ENCODE data around the gene CPNE1.

Gene CPNE1

DNA sequence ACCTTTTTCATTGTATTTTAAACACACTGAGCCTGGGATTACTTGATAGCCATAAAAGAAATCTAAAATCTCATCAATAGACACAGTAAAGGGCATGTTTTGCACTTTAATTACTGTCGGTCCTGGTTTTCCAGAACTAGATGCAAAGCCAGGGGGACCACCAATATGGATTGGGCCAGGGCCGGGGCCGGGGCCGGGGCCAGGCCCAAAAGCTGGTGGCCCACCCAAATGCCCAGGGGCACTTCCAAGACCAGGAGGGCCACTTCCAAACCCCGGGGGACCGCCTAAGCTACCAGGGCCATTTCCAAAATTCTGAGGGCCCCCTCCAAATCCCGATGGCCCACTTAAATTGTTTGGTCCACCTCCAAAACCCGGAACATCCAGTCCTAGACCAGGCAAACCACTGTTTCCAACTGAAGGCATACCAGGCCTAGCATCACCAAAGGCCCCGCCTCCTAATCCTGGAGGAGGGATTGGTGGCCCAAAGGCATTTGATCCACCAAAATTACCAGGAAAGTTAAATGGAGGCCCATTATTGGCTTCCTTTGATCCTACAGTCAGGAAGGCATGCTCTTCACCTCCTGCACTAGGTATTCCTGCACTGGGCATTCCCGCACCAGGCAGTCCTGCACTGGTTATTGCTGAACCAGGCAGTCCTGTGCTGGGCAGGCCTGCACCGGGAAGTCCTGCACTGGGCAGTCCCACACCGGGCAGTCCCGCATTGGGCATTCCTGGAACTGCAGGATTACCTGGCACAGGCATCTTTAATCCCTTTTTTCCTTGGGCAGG, 11.9 kb downstream of the CPNE1 start:
- TF ChIP-seq GABPA (IDR thresholded peaks at IDR 0.05; ENCODE audit: low read depth): no peak

GRCh38 chr20:35651958-35652357, 12.7 kb downstream of the CPNE1 start:
- Histone ChIP-seq H3K4me3 (replicated peaks; ENCODE audit: insufficient read depth, low read length) (no peak overlapping the region), H3K27ac (replicated peaks) (no peak overlapping the region), H3K27me3 (ENCODE audit: insufficient read depth, poor library complexity, severe bottlenecking) (no peaks in the 10 kb centered on the region)
- TF ChIP-seq POLR2AphosphoS5 (IDR thresholded peaks at IDR 0.05; ENCODE audit: low read depth): no peak
- DNase-seq (ENCODE audit: low read depth in 1 of 2, low spot score in 1 of 2): no peak

More for the DNA sequence above, 11.9 kb downstream of the CPNE1 start:
- no peak for DNase-seq (ENCODE audit: low read depth in 1 of 2, low spot score in 1 of 2)
- Histone ChIP-seq H3K27ac (replicated peaks) (no peak overlapping the region), H3K4me3 (replicated peaks; ENCODE audit: insufficient read depth, low read length) (no peak overlapping the region), H3K27me3 (ENCODE audit: insufficient read depth, poor library complexity, severe bottlenecking) (no peaks in the 10 kb centered on the region)

- Histone ChIP-seq H3K27ac (replicated peaks) (no peak overlapping the region), H3K27me3 (ENCODE audit: insufficient read depth, poor library complexity, severe bottlenecking) (no peaks in the 10 kb centered on the region), H3K4me3 (replicated peaks; ENCODE audit: insufficient read depth, low read length) (no peak overlapping the region)
- DNase-seq (ENCODE audit: low read depth in 1 of 2, low spot score in 1 of 2): no peak
- no peak for TF ChIP-seq SPI1 (IDR thresholded peaks at IDR 0.05; ENCODE audit: borderline replicate concordance, low read depth)
- no peak for TF ChIP-seq GABPA (IDR thresholded peaks at IDR 0.05; ENCODE audit: low read depth)
These were observed 14.1 kb downstream of the CPNE1 start for GRCh38 chr20:35650632-35651031.

- Histone ChIP-seq H3K4me3 (replicated peaks; ENCODE audit: insufficient read depth, low read length) (no peak overlapping the region), H3K27me3 (ENCODE audit: insufficient read depth, poor library complexity, severe bottlenecking) (no peaks in the 10 kb centered on the region), H3K27ac (replicated peaks) (no peak overlapping the region)
- DNase-seq (ENCODE audit: low read depth in 1 of 2, low spot score in 1 of 2): no peak
- TF ChIP-seq GABPA (IDR thresholded peaks at IDR 0.05; ENCODE audit: low read depth) (no peak), SPI1 (IDR thresholded peaks at IDR 0.05; ENCODE audit: borderline replicate concordance, low read depth) (no peak), POLR2AphosphoS5 (IDR thresholded peaks at IDR 0.05; ENCODE audit: low read depth) (no peak), REST (IDR thresholded peaks at IDR 0.05; ENCODE audit: insufficient replicate concordance, low read depth) (no peak)
- TF ChIP-seq, protein P1, sequence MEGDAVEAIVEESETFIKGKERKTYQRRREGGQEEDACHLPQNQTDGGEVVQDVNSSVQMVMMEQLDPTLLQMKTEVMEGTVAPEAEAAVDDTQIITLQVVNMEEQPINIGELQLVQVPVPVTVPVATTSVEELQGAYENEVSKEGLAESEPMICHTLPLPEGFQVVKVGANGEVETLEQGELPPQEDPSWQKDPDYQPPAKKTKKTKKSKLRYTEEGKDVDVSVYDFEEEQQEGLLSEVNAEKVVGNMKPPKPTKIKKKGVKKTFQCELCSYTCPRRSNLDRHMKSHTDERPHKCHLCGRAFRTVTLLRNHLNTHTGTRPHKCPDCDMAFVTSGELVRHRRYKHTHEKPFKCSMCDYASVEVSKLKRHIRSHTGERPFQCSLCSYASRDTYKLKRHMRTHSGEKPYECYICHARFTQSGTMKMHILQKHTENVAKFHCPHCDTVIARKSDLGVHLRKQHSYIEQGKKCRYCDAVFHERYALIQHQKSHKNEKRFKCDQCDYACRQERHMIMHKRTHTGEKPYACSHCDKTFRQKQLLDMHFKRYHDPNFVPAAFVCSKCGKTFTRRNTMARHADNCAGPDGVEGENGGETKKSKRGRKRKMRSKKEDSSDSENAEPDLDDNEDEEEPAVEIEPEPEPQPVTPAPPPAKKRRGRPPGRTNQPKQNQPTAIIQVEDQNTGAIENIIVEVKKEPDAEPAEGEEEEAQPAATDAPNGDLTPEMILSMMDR (IDR thresholded peaks at IDR 0.05; ENCODE audit: insufficient read depth, low read length): no peak
These were observed 15.9 kb downstream of the CPNE1 start for GRCh38 chr20:35648836-35649235.

- H3K27ac ChIP-seq (replicated peaks): no peak overlapping the region
- H3K4me3 ChIP-seq (replicated peaks; ENCODE audit: insufficient read depth, low read length): no peak overlapping the region
- DNase-seq (ENCODE audit: low read depth in 1 of 2, low spot score in 1 of 2): no peak
- no peak for TF ChIP-seq GABPA (IDR thresholded peaks at IDR 0.05; ENCODE audit: low read depth)
- no peak for TF ChIP-seq SPI1 (IDR thresholded peaks at IDR 0.05; ENCODE audit: borderline replicate concordance, low read depth)
- no peak for TF ChIP-seq POLR2AphosphoS5 (IDR thresholded peaks at IDR 0.05; ENCODE audit: low read depth)
- TF ChIP-seq, protein P1 (IDR thresholded peaks at IDR 0.05; ENCODE audit: insufficient read depth, low read length): no peak
- no peak for TF ChIP-seq REST (IDR thresholded peaks at IDR 0.05; ENCODE audit: insufficient replicate concordance, low read depth)
- no peaks in the 10 kb centered on the region for H3K27me3 ChIP-seq (ENCODE audit: insufficient read depth, poor library complexity, severe bottlenecking)
These were observed 19.9 kb downstream of the CPNE1 start for GRCh38 chr20:35644806-35645205.

Data from HL-60 (cell line).